Measurements from ENCODE around the gene PGC. TPM values are rescaled to one million over a fixed set of nuclear protein-coding genes. Genes with fewer than 3 reads are reported as not detected.

PGC gene
- not detected for total RNA-seq

- Mint-ChIP-seq H3K27me3 (peaks cover 2% of the 10 kb centered on the region), H3K4me1 (no peaks in the 10 kb centered on the region), H3K4me3 (no peak within 1 kb of the TSS), H3K27ac (no peak within 1 kb of the TSS), H3K9me3 (no peaks in the 10 kb centered on the region), H3K36me3 (no peaks in the 10 kb centered on the region)
- ATAC-seq (ENCODE audit: low read depth) (no peak), DNase-seq (no peak)
- POLR2A ChIA-PET: no interaction called here
These were observed at the start of gene PGC for GRCh38 chr6:41747256-41748101. Gene PGC, minus strand, starts transcription at chr6:41747397. Its CDS starts 63 bp downstream, at chr6:41747334.

- DNase-seq: no peak
- H3K4me1 Mint-ChIP-seq: peaks cover 2% of the 10 kb centered on the region
- POLR2A ChIA-PET: no interaction called here
- H3K36me3 Mint-ChIP-seq: peaks cover 2% of the 10 kb centered on the region
- no peaks in the 10 kb centered on the region for H3K9me3 Mint-ChIP-seq
- H3K27ac Mint-ChIP-seq: no peak overlapping the region
- no peaks in the 10 kb centered on the region for H3K27me3 Mint-ChIP-seq
- H3K4me3 Mint-ChIP-seq: no peak overlapping the region
- ATAC-seq (ENCODE audit: low read depth): no peak
These were observed 49.3 kb upstream of the PGC start for GRCh38 chr6:41796474-41796873.

GRCh38 chr6:41791984-41792383 is 44.8 kb upstream of the PGC start:
- Mint-ChIP-seq H3K36me3 (peaks cover 8% of the 10 kb centered on the region), H3K27ac (no peak overlapping the region), H3K9me3 (no peaks in the 10 kb centered on the region), H3K4me1 (peaks cover 5% of the 10 kb centered on the region), H3K4me3 (no peak overlapping the region), H3K27me3 (no peaks in the 10 kb centered on the region)
- POLR2A ChIA-PET: interaction anchor here (1.1 kb wide), 1 partner anchor 252 kb away, joined by 3 read pairs; no protein-coding TSS in a partner anchor
- ATAC-seq (ENCODE audit: low read depth) (no peak), DNase-seq (no peak)

- Mint-ChIP-seq H3K4me1 (peaks cover 5% of the 10 kb centered on the region), H3K27me3 (no peaks in the 10 kb centered on the region), H3K36me3 (peaks cover 8% of the 10 kb centered on the region), H3K4me3 (no peak overlapping the region), H3K9me3 (no peaks in the 10 kb centered on the region), H3K27ac (no peak overlapping the region)
- DNase-seq (no peak), ATAC-seq (ENCODE audit: low read depth) (no peak)
- POLR2A ChIA-PET: interaction anchor here (1.1 kb wide), 1 partner anchor 253 kb away, joined by 3 read pairs; no protein-coding TSS in a partner anchor
These were observed 44.1 kb upstream of the PGC start for GRCh38 chr6:41791305-41791704.

- no peak for ATAC-seq (ENCODE audit: low read depth)
- no peak overlapping the region for H3K4me3 Mint-ChIP-seq
- H3K36me3 Mint-ChIP-seq: peaks cover 8% of the 10 kb centered on the region
- no peaks in the 10 kb centered on the region for H3K9me3 Mint-ChIP-seq
- H3K4me1 Mint-ChIP-seq: peaks cover 7% of the 10 kb centered on the region
- no peak for DNase-seq
- H3K27me3 Mint-ChIP-seq: no peaks in the 10 kb centered on the region
- no peak overlapping the region for H3K27ac Mint-ChIP-seq
- POLR2A ChIA-PET: no interaction called here
These were observed 42.8 kb upstream of the PGC start for GRCh38 chr6:41790045-41790444.

- ATAC-seq (ENCODE audit: low read depth) (no peak), DNase-seq (no peak)
- Mint-ChIP-seq H3K4me1 (peaks cover 7% of the 10 kb centered on the region), H3K27me3 (no peaks in the 10 kb centered on the region), H3K4me3 (peak overlapping the region; percentile 96), H3K27ac (peak overlapping the region; percentile 58), H3K36me3 (peaks cover 8% of the 10 kb centered on the region), H3K9me3 (no peaks in the 10 kb centered on the region)
- POLR2A ChIA-PET: no interaction called here
These were observed 42.2 kb upstream of the PGC start for GRCh38 chr6:41789390-41789724.

GRCh38 chr6:41787219-41787917 is 40.2 kb upstream of the PGC start, which contains the start of gene TOMM6:
Gene TOMM6, plus strand, starts transcription at chr6:41787694. Its CDS starts 4 bp downstream, at chr6:41787698.
- H3K27me3 Mint-ChIP-seq: peaks cover 5% of the 10 kb centered on the region
- peaks cover 7% of the 10 kb centered on the region for H3K36me3 Mint-ChIP-seq
- peaks cover 7% of the 10 kb centered on the region for H3K4me1 Mint-ChIP-seq
- POLR2A ChIA-PET: interaction anchor here (0.6 to 3.5 kb wide), 20 partner anchors 14 to 1835 kb away, joined by 3 to 73 read pairs (median 4); partner anchors contain the start of genes BYSL, CCND3, MED20 and TAF8
- peak within 1 kb of the TSS; percentile 97 for H3K27ac Mint-ChIP-seq
- H3K4me3 Mint-ChIP-seq: peak within 1 kb of the TSS; percentile 96
- peak; percentile 83 for ATAC-seq (ENCODE audit: low read depth)
- peak; percentile 94 for DNase-seq
- H3K9me3 Mint-ChIP-seq: no peaks in the 10 kb centered on the region

- Mint-ChIP-seq H3K4me3 (peak overlapping the region; percentile 96), H3K4me1 (peaks cover 7% of the 10 kb centered on the region), H3K27me3 (peaks cover 12% of the 10 kb centered on the region), H3K27ac (peak overlapping the region; percentile 97), H3K9me3 (no peaks in the 10 kb centered on the region), H3K36me3 (peaks cover 7% of the 10 kb centered on the region)
- POLR2A ChIA-PET: interaction anchor here (0.6 to 3.5 kb wide), 17 partner anchors 15 to 777 kb away, joined by 3 to 73 read pairs (median 4); partner anchors contain the start of genes BYSL, CCND3, MED20 and TAF8
- DNase-seq (peak; percentile 96), ATAC-seq (ENCODE audit: low read depth) (peak; percentile 71)
These were observed 39.4 kb upstream of the PGC start for GRCh38 chr6:41786451-41787218.

- DNase-seq (no peak), ATAC-seq (ENCODE audit: low read depth) (no peak)
- H3K4me1 Mint-ChIP-seq: peaks cover 11% of the 10 kb centered on the region
- H3K9me3 Mint-ChIP-seq: no peaks in the 10 kb centered on the region
- peak overlapping the region; percentile 96 for H3K4me3 Mint-ChIP-seq
- peaks cover 17% of the 10 kb centered on the region for H3K27me3 Mint-ChIP-seq
- POLR2A ChIA-PET: interaction anchor here (0.9 to 3.5 kb wide), 5 partner anchors 52 to 319 kb away, joined by 3 to 73 read pairs (median 19); partner anchors contain the start of genes BYSL, MED20 and TAF8
- H3K27ac Mint-ChIP-seq: peak overlapping the region; percentile 78
- peaks cover 7% of the 10 kb centered on the region for H3K36me3 Mint-ChIP-seq
These were observed 38.7 kb upstream of the PGC start for GRCh38 chr6:41785689-41786450.

GRCh38 chr6:41785254-41785653 is 38.1 kb upstream of the PGC start:
- no peak for ATAC-seq (ENCODE audit: low read depth)
- peak overlapping the region; percentile 30 for H3K4me3 Mint-ChIP-seq
- peaks cover 7% of the 10 kb centered on the region for H3K36me3 Mint-ChIP-seq
- DNase-seq: no peak
- peaks cover 18% of the 10 kb centered on the region for H3K27me3 Mint-ChIP-seq
- POLR2A ChIA-PET: interaction anchor here (0.9 to 3.5 kb wide), 4 partner anchors 148 to 320 kb away, joined by 3 to 73 read pairs (median 4); partner anchors contain the start of gene TAF8
- no peak overlapping the region for H3K27ac Mint-ChIP-seq
- H3K9me3 Mint-ChIP-seq: no peaks in the 10 kb centered on the region
- peaks cover 11% of the 10 kb centered on the region for H3K4me1 Mint-ChIP-seq

GRCh38 chr6:41784581-41785171 is 37.5 kb upstream of the PGC start:
- Mint-ChIP-seq H3K27me3 (peaks cover 18% of the 10 kb centered on the region), H3K4me3 (peak overlapping the region; percentile 30), H3K4me1 (peaks cover 11% of the 10 kb centered on the region), H3K27ac (no peak overlapping the region), H3K36me3 (peaks cover 7% of the 10 kb centered on the region), H3K9me3 (no peaks in the 10 kb centered on the region)
- ATAC-seq (ENCODE audit: low read depth) (no peak), DNase-seq (no peak)
- POLR2A ChIA-PET: interaction anchor here (1.0 to 1.1 kb wide), 3 partner anchors 137 to 266 kb away, joined by 3 to 4 read pairs (median 3); partner anchors contain the start of genes BYSL and MED20
